ENCODE measurements around the gene TSHR. TPM values are rescaled to one million over a fixed set of nuclear protein-coding genes. Genes with fewer than 3 reads are reported as not detected.

The TSHR gene
- total and polyA plus RNA-seq, 2 donors (not counting 3 experiments of a cell fraction or from before 2014, with no cell fraction given) = not detected

GRCh38 chr14:81105961-81106360 is 150.5 kb downstream of the TSHR start:
- no peak overlapping the region for H2AFZ ChIP-seq (ENCODE audit: low read depth, low read length)
- H3K4me3 ChIP-seq (replicated peaks in 1 of 3; ENCODE audit: insufficient read depth in 1 of 3, low read depth in 1 of 3, low read length in 3 of 3) = no peak overlapping the region
- TF ChIP-seq POLR2A (IDR thresholded peaks at IDR 0.05; ENCODE audit: low read depth, low read length) (no peak), MYC (IDR thresholded peaks at IDR 0.05; ENCODE audit: low read depth, low read length) (no peak), POLR2AphosphoS5 (IDR thresholded peaks at IDR 0.05; ENCODE audit: insufficient read depth, low read depth, low read length) (no peak), GATA2 (IDR thresholded peaks at IDR 0.05; ENCODE audit: insufficient read depth, insufficient read length, low read depth, low read length) (no peak), MAX (IDR thresholded peaks at IDR 0.05; ENCODE audit: insufficient read depth, insufficient read length) (no peak)
- intact Hi-C loops (cut with micrococcal nuclease) (no loop called here), dilution Hi-C loops (cut with MboI; ENCODE audit: extremely low pct_ligation_motif_present, low sequenced_read_pairs) (no loop called here)
- no peaks in the 10 kb centered on the region for H3K4me1 ChIP-seq (ENCODE audit: control insufficient read depth, extremely low read depth, insufficient read depth, low read length)
- DNase-seq (ENCODE audit: low read depth, low spot score) (no peak), FAIRE-seq (no peak)
- H3K9me1 ChIP-seq (replicated peaks; ENCODE audit: control insufficient read depth, extremely low read depth, insufficient read depth, low read length) = no peaks in the 10 kb centered on the region
- H3K4me2 ChIP-seq (ENCODE audit: insufficient read depth, low read length) = no peak overlapping the region
- H3K27me3 ChIP-seq (ENCODE audit: control insufficient read depth in 2 of 2, insufficient read depth in 2 of 2, low read length in 2 of 2) = no peaks in the 10 kb centered on the region
- no peaks in the 10 kb centered on the region for H4K20me1 ChIP-seq (replicated peaks; ENCODE audit: control insufficient read depth, extremely low read depth, insufficient read depth, low read length)
- no peak overlapping the region for H3K9ac ChIP-seq (replicated peaks; ENCODE audit: extremely low read depth, insufficient read depth, low read length)
- H3K36me3 ChIP-seq (ENCODE audit: control insufficient read depth in 2 of 2, extremely low read depth in 1 of 2, insufficient read depth in 2 of 2, low read length in 2 of 2) = no peaks in the 10 kb centered on the region
- no peak overlapping the region for H3K27ac ChIP-seq (ENCODE audit: insufficient read depth, low read depth, low read length)
- CTCF ChIA-PET = no interaction called here
- H3K9me3 ChIP-seq (replicated peaks; ENCODE audit: control insufficient read depth, insufficient read depth, low read length) = no peaks in the 10 kb centered on the region
- no peaks in the 10 kb centered on the region for H3K79me2 ChIP-seq (ENCODE audit: control insufficient read depth, insufficient read depth, low read length)
- no TSS peak for BruUV-seq (replicated peaks)
- POLR2A ChIA-PET = no interaction called here

- TF ChIP-seq POLR2AphosphoS5 (IDR thresholded peaks at IDR 0.05; ENCODE audit: insufficient read depth, low read depth, low read length) (no peak), MAX (IDR thresholded peaks at IDR 0.05; ENCODE audit: insufficient read depth, insufficient read length) (no peak), POLR2A (IDR thresholded peaks at IDR 0.05; ENCODE audit: low read depth, low read length) (no peak), MYC (IDR thresholded peaks at IDR 0.05; ENCODE audit: low read depth, low read length) (no peak), GATA2 (IDR thresholded peaks at IDR 0.05; ENCODE audit: insufficient read depth, insufficient read length, low read depth, low read length) (no peak), EZH2 (IDR thresholded peaks at IDR 0.05; ENCODE audit: borderline replicate concordance, low read depth, low read length, severe bottlenecking) (no peak), CTCF (IDR thresholded peaks at IDR 0.05; ENCODE audit: extremely low read depth in 1 of 2, insufficient read depth in 1 of 2, low read depth in 1 of 2, low read length in 2 of 2) (no peak), FOS (IDR thresholded peaks at IDR 0.05; ENCODE audit: borderline replicate concordance, insufficient read depth, low read length) (no peak), JUN (IDR thresholded peaks at IDR 0.05; ENCODE audit: borderline replicate concordance, insufficient read depth, insufficient read length, low read depth) (no peak)
- no peak overlapping the region for H3K27ac ChIP-seq (ENCODE audit: insufficient read depth, low read depth, low read length)
- dilution Hi-C loops (cut with MboI; ENCODE audit: extremely low pct_ligation_motif_present, low sequenced_read_pairs) = no loop called here
- H4K20me1 ChIP-seq (replicated peaks; ENCODE audit: control insufficient read depth, extremely low read depth, insufficient read depth, low read length) = no peaks in the 10 kb centered on the region
- no peaks in the 10 kb centered on the region for H3K27me3 ChIP-seq (ENCODE audit: control insufficient read depth in 2 of 2, insufficient read depth in 2 of 2, low read length in 2 of 2)
- ChIA-PET CTCF (no interaction called here), POLR2A (no interaction called here)
- no peak for FAIRE-seq
- H3K9me3 ChIP-seq (replicated peaks; ENCODE audit: control insufficient read depth, insufficient read depth, low read length) = no peaks in the 10 kb centered on the region
- no peak overlapping the region for H3K4me2 ChIP-seq (ENCODE audit: insufficient read depth, low read length)
- H2AFZ ChIP-seq (ENCODE audit: low read depth, low read length) = no peak overlapping the region
- DNase-seq (ENCODE audit: low read depth, low spot score) = no peak
- no peaks in the 10 kb centered on the region for H3K4me1 ChIP-seq (ENCODE audit: control insufficient read depth, extremely low read depth, insufficient read depth, low read length)
- H3K9ac ChIP-seq (replicated peaks; ENCODE audit: extremely low read depth, insufficient read depth, low read length) = no peak overlapping the region
- H3K4me3 ChIP-seq (replicated peaks in 1 of 3; ENCODE audit: insufficient read depth in 1 of 3, low read depth in 1 of 3, low read length in 3 of 3) = no peak overlapping the region
- no peaks in the 10 kb centered on the region for H3K36me3 ChIP-seq (ENCODE audit: control insufficient read depth in 2 of 2, extremely low read depth in 1 of 2, insufficient read depth in 2 of 2, low read length in 2 of 2)
- intact Hi-C loops (cut with micrococcal nuclease) = no loop called here
- BruUV-seq (replicated peaks) = no TSS peak
- no peaks in the 10 kb centered on the region for H3K79me2 ChIP-seq (ENCODE audit: control insufficient read depth, insufficient read depth, low read length)
- H3K9me1 ChIP-seq (replicated peaks; ENCODE audit: control insufficient read depth, extremely low read depth, insufficient read depth, low read length) = no peaks in the 10 kb centered on the region
These were observed 154.8 kb downstream of the TSHR start for GRCh38 chr14:81110186-81110585.
